Neural progenitor cell (in vitro differentiated cells): ENCODE measurements around the gene GPX5. TPM values are rescaled to one million over a fixed set of nuclear protein-coding genes. Genes with fewer than 3 reads are reported as not detected.

ENCODE experiments used
- DNase-seq: peaks from one replicate; pipeline ENCODE4 v3.0.0-alpha.2; 2016; ENCODE audit warnings: low spot score
- H2AFZ ChIP-seq: fragments of 200-600 bp; sonication (generic); replicated peaks from 2 replicates; pipeline ENCODE4 v1.6.1; 2016; ENCODE audit warnings: antibody characterized with exemption
- H3F3A ChIP-seq: fragments of 200-600 bp; sonication (generic); 2 replicates; pipeline ENCODE4 v1.6.1; 2016; ENCODE audit warnings: antibody characterized with exemption, low read depth
- H3K27ac ChIP-seq: fragments of 200-600 bp; sonication (generic); 2 replicates; pipeline ENCODE4 v1.5.1; 2016; ENCODE audit warnings: mild to moderate bottlenecking
- H3K27me3 ChIP-seq: fragments of 200-600 bp; sonication (generic); 2 replicates; pipeline ENCODE4 v1.6.1; 2016; ENCODE audit warnings: mild to moderate bottlenecking, moderate library complexity
- H3K36me3 ChIP-seq: fragments of 200-600 bp; sonication (generic); 2 replicates; pipeline ENCODE4 v1.5.1; 2016
- H3K4me1 ChIP-seq: fragments of 200-600 bp; sonication (generic); 2 replicates; pipeline ENCODE4 v1.6.1; 2016; ENCODE audit warnings: mixed run types
- H3K4me2 ChIP-seq: fragments of 200-600 bp; sonication (generic); 2 replicates; pipeline ENCODE4 v1.6.1; 2016
- H3K4me3 ChIP-seq: fragments of 200-600 bp; sonication (generic); 2 replicates; pipeline ENCODE4 v1.5.1; 2016
- H3K79me2 ChIP-seq: fragments of 200-600 bp; sonication (generic); 2 replicates; pipeline ENCODE4 v1.6.1; 2016; ENCODE audit warnings: low read depth
- H3K9ac ChIP-seq: fragments of 200-600 bp; sonication (generic); 2 replicates; pipeline ENCODE4 v1.6.1; 2016
- H3K9me3 ChIP-seq: fragments of 200-600 bp; sonication (generic); 2 replicates; pipeline ENCODE4 v1.5.1; 2016; ENCODE audit warnings: low read depth
- H4K20me1 ChIP-seq: fragments of 200-600 bp; sonication (generic); 2 replicates; pipeline ENCODE4 v1.6.1; 2016; ENCODE audit warnings: low read depth
- H3K27ac Mint-ChIP-seq: 3 replicates; pipeline ENCODE4 v1.8.0; 2021; ENCODE audit warnings: mixed read lengths
- H3K27me3 Mint-ChIP-seq: 2 replicates; pipeline ENCODE4 v1.8.0; 2022; ENCODE audit warnings: low read depth, mild to moderate bottlenecking, inconsistent platforms, moderate library complexity, mixed read lengths; ENCODE audit not compliant: insufficient read depth
- H3K36me3 Mint-ChIP-seq: 3 replicates; pipeline ENCODE4 v1.8.0; 2021; ENCODE audit warnings: mixed read lengths
- H3K4me1 Mint-ChIP-seq: 3 replicates; pipeline ENCODE4 v1.8.0; 2021; ENCODE audit warnings: mixed read lengths
- H3K4me3 Mint-ChIP-seq: 3 replicates; pipeline ENCODE4 v1.8.0; 2021; ENCODE audit warnings: mild to moderate bottlenecking, moderate library complexity, mixed read lengths
- H3K9me3 Mint-ChIP-seq: 3 replicates; pipeline ENCODE4 v1.8.0; 2020; ENCODE audit warnings: mixed read lengths
- EZH2 ChIP-seq: fragments of 200-600 bp; sonication (generic); IDR thresholded peaks from 2 replicates; pipeline ENCODE4 v1.6.1; 2017; ENCODE audit warnings: antibody characterized with exemption, mild to moderate bottlenecking, moderate library complexity
- EZH2phosphoT487 ChIP-seq: fragments of 200-600 bp; sonication (generic); IDR thresholded peaks from 2 replicates; pipeline ENCODE4 v1.6.1; 2017; ENCODE audit warnings: antibody characterized with exemption
- total RNA-seq: library from RNA; depleted of rRNA; stranded (reverse); fragments of >200 nt; gene quantifications from 2 replicates; pipeline ENCODE4 v1.2.3, GENCODE V29; 2015; ENCODE audit warnings: low replicate concordance
- TF ChIP-seq, protein P1 (sequence below): fragments of 200-600 bp; sonication (generic); IDR thresholded peaks from 2 replicates; pipeline ENCODE4 v1.5.1; 2017; ENCODE audit warnings: antibody characterized with exemption, mild to moderate bottlenecking

The GPX5 gene
- total RNA-seq, 1 donor from 2014 or later: not detected

DNA sequence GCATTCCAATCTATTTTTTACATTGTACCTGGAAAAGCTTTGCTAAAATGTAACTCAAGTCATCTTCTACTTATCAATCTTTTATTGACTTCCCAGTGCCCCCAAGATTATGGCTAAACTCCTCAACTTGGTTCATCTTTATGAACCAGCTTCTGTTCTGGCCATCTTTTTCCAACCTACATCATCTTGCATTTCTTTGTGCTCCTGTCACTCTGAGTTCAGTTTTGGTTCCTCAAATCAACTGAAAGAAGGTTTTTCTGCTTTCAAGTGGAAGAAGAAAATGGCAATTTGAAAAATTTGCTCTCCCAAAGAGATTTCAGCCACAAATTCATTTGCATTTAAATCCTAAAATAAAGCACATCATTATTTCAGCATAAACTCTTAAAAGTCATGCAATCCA is 41.8 kb downstream of the GPX5 start:
- Histone ChIP-seq H2AFZ (no peak overlapping the region), H4K20me1 (no peaks in the 10 kb centered on the region), H3K9ac (no peak overlapping the region), H3K9me3 (no peaks in the 10 kb centered on the region), H3K79me2 (no peaks in the 10 kb centered on the region), H3K27me3 (no peaks in the 10 kb centered on the region), H3K4me3 (no peak overlapping the region), H3K27ac (no peak overlapping the region), H3F3A (peaks cover 8% of the 10 kb centered on the region), H3K4me2 (no peak overlapping the region), H3K36me3 (no peaks in the 10 kb centered on the region), H3K4me1 (peaks cover 32% of the 10 kb centered on the region)
- no peak for DNase-seq
- peaks cover 8% of the 10 kb centered on the region for H3K9me3 Mint-ChIP-seq
- TF ChIP-seq, protein P1, sequence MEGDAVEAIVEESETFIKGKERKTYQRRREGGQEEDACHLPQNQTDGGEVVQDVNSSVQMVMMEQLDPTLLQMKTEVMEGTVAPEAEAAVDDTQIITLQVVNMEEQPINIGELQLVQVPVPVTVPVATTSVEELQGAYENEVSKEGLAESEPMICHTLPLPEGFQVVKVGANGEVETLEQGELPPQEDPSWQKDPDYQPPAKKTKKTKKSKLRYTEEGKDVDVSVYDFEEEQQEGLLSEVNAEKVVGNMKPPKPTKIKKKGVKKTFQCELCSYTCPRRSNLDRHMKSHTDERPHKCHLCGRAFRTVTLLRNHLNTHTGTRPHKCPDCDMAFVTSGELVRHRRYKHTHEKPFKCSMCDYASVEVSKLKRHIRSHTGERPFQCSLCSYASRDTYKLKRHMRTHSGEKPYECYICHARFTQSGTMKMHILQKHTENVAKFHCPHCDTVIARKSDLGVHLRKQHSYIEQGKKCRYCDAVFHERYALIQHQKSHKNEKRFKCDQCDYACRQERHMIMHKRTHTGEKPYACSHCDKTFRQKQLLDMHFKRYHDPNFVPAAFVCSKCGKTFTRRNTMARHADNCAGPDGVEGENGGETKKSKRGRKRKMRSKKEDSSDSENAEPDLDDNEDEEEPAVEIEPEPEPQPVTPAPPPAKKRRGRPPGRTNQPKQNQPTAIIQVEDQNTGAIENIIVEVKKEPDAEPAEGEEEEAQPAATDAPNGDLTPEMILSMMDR: no peak
- no peak for TF ChIP-seq EZH2phosphoT487
- no peak for TF ChIP-seq EZH2
- H3K27ac Mint-ChIP-seq: no peak overlapping the region
- H3K27me3 Mint-ChIP-seq: no peaks in the 10 kb centered on the region
- H3K4me1 Mint-ChIP-seq: peaks cover 10% of the 10 kb centered on the region
- H3K4me3 Mint-ChIP-seq: no peak overlapping the region
- peaks cover 3% of the 10 kb centered on the region for H3K36me3 Mint-ChIP-seq

DNA sequence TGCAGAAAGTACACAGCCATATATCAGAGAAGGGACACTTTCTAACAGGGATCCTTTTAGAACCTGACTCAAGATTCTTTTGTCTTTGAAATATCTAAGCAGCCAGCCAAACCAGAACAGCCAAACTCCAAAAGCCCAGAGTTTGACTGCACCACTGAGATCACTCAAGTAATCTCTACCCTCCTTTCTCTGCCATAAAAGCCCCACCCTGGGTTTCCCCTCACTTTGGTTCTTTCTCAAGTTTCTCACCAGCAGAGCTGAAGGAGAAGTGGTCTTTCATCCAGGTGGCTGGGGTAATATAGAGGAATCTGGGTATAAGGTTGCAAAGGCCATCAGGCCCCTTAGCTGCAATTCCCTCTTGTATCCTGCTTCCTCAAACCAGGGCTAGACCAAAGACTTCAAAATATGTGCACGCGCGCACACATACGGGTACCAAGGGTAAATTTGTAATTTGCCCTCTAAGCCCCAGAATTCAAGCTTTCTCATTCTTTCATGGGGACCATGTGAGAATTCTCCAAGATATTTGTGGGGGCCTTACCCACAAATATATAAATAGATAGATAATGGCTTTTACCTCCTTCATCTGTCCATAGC is 42.9 kb downstream of the GPX5 start:
- no peak overlapping the region for H3K9ac ChIP-seq
- peaks cover 22% of the 10 kb centered on the region for H3K4me1 ChIP-seq
- no peak for DNase-seq
- no peak overlapping the region for H3K4me2 ChIP-seq
- H3K36me3 ChIP-seq: no peaks in the 10 kb centered on the region
- H3K4me1 Mint-ChIP-seq: peaks cover 8% of the 10 kb centered on the region
- H3K27ac Mint-ChIP-seq: no peak overlapping the region
- H4K20me1 ChIP-seq: no peaks in the 10 kb centered on the region
- no peak overlapping the region for H2AFZ ChIP-seq
- H3K27me3 Mint-ChIP-seq: no peaks in the 10 kb centered on the region
- no peak overlapping the region for H3K4me3 Mint-ChIP-seq
- H3K27ac ChIP-seq: no peak overlapping the region
- H3K27me3 ChIP-seq: no peaks in the 10 kb centered on the region
- no peak for TF ChIP-seq EZH2phosphoT487
- TF ChIP-seq, protein P1: no peak
- TF ChIP-seq EZH2: no peak
- no peaks in the 10 kb centered on the region for H3K79me2 ChIP-seq
- H3K4me3 ChIP-seq: no peak overlapping the region
- no peaks in the 10 kb centered on the region for H3K9me3 ChIP-seq
- H3F3A ChIP-seq: peaks cover 4% of the 10 kb centered on the region
- peaks cover 8% of the 10 kb centered on the region for H3K9me3 Mint-ChIP-seq
- H3K36me3 Mint-ChIP-seq: peaks cover 6% of the 10 kb centered on the region

DNA sequence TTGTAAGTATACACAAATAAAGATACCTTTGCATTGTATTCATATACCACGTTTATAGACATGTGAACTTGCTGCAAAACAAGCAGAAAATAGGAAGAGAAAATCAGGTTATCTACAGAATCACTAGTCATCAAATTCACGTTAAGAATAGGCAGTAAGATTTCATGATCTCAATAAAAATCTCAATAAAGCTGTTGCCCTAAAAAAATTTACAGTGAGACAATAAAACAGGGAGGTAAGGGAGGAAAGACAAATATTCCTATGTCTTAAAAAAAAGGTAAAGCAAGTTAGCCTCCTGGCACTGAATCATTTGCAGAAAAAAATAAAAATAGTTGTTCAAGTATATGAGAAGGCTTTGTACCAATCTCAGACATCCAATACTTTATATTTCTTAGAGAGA is 44.1 kb downstream of the GPX5 start:
- Mint-ChIP-seq H3K27me3 (no peaks in the 10 kb centered on the region), H3K9me3 (peaks cover 8% of the 10 kb centered on the region), H3K4me1 (no peaks in the 10 kb centered on the region), H3K36me3 (peaks cover 6% of the 10 kb centered on the region), H3K27ac (no peak overlapping the region), H3K4me3 (no peak overlapping the region)
- no peaks in the 10 kb centered on the region for H3K27me3 ChIP-seq
- H3K36me3 ChIP-seq: no peaks in the 10 kb centered on the region
- no peaks in the 10 kb centered on the region for H4K20me1 ChIP-seq
- H2AFZ ChIP-seq: no peak overlapping the region
- no peak overlapping the region for H3K9ac ChIP-seq
- H3K4me3 ChIP-seq: no peak overlapping the region
- TF ChIP-seq EZH2phosphoT487 (no peak), EZH2 (no peak)
- TF ChIP-seq, protein P1: no peak
- H3K27ac ChIP-seq: no peak overlapping the region
- H3K79me2 ChIP-seq: no peaks in the 10 kb centered on the region
- H3K4me1 ChIP-seq: peaks cover 12% of the 10 kb centered on the region
- no peak for DNase-seq
- no peaks in the 10 kb centered on the region for H3F3A ChIP-seq
- H3K4me2 ChIP-seq: no peak overlapping the region
- H3K9me3 ChIP-seq: no peaks in the 10 kb centered on the region
